Measurements from ENCODE around the gene AP2A2. TPM values are rescaled to one million over a fixed set of nuclear protein-coding genes. Genes with fewer than 3 reads are reported as not detected.

AP2A2 gene
- total RNA-seq, 1 donor from 2014 or later: 89.1 TPM

GRCh38 chr11:1051356-1052132 lies 125.9 kb downstream of the AP2A2 start:
- Mint-ChIP-seq H3K4me3 (no peak overlapping the region), H3K4me1 (peaks cover 3% of the 10 kb centered on the region), H3K27ac (no peak overlapping the region), H3K36me3 (no peaks in the 10 kb centered on the region), H3K9me3 (no peaks in the 10 kb centered on the region), H3K27me3 (ENCODE audit: low read depth) (peaks cover 13% of the 10 kb centered on the region)
- TF ChIP-seq, protein P1, sequence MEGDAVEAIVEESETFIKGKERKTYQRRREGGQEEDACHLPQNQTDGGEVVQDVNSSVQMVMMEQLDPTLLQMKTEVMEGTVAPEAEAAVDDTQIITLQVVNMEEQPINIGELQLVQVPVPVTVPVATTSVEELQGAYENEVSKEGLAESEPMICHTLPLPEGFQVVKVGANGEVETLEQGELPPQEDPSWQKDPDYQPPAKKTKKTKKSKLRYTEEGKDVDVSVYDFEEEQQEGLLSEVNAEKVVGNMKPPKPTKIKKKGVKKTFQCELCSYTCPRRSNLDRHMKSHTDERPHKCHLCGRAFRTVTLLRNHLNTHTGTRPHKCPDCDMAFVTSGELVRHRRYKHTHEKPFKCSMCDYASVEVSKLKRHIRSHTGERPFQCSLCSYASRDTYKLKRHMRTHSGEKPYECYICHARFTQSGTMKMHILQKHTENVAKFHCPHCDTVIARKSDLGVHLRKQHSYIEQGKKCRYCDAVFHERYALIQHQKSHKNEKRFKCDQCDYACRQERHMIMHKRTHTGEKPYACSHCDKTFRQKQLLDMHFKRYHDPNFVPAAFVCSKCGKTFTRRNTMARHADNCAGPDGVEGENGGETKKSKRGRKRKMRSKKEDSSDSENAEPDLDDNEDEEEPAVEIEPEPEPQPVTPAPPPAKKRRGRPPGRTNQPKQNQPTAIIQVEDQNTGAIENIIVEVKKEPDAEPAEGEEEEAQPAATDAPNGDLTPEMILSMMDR (IDR thresholded peaks at IDR 0.05; ENCODE audit: unreplicated experiment): no peak
- DNase-seq (ENCODE audit: low spot score in 2 of 2, unreplicated experiment in 2 of 2): no peak

DNA sequence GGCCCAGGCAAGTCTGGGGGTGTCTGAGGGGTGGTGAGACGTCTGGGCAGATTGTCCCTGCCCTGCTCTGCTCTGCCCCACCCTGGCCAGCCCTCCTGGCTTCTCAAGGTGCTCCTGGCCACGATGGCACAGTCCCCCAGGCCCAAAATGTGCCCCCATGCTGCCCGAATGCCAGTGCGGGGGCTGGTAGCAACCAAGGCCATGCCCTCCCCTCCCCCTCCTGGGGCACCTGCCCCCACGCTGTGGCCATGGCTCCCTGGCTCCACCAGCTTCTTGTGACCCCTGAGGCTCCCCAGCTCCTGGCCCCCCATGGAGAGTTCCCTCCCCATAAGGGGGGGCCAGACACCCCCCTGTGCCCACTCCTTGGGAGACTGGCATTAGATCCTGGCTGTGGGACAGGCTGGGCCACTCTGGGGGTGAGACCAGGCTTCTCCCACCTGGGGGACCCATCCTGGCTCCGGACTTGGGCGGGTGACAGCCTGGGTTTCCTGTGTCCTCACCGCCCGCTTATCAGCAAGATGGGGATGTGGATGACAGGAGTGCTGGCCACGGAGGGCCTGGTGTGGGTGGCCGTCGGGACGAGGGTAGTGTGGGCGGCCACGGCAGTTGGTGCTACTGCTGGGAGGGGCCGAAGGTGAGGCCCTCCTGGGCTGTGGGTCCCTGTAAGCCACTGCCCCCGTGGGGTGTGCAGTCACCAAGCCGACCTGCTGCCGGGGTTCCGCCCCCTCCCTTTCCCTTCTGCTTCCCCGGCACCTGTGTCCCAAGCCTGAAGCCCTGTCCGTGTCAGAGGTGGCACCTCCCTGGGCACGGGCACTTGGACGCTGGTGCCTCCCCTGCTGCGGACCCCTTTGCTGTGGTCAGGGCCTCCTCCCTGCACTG lies 126.7 kb downstream of the AP2A2 start:
- no peak overlapping the region for H3K4me3 Mint-ChIP-seq
- DNase-seq (ENCODE audit: low spot score in 2 of 2, unreplicated experiment in 2 of 2): peak in 1 of 2 experiments; percentile 17
- peaks cover 13% of the 10 kb centered on the region for H3K27me3 Mint-ChIP-seq (ENCODE audit: low read depth)
- peaks cover 3% of the 10 kb centered on the region for H3K4me1 Mint-ChIP-seq
- H3K36me3 Mint-ChIP-seq: no peaks in the 10 kb centered on the region
- TF ChIP-seq, protein P1 (IDR thresholded peaks at IDR 0.05; ENCODE audit: unreplicated experiment): no peak
- no peak overlapping the region for H3K27ac Mint-ChIP-seq
- no peaks in the 10 kb centered on the region for H3K9me3 Mint-ChIP-seq

- no peak overlapping the region for H3K27ac Mint-ChIP-seq
- peaks cover 3% of the 10 kb centered on the region for H3K4me1 Mint-ChIP-seq
- no peaks in the 10 kb centered on the region for H3K9me3 Mint-ChIP-seq
- H3K27me3 Mint-ChIP-seq (ENCODE audit: low read depth): peaks cover 14% of the 10 kb centered on the region
- DNase-seq (ENCODE audit: low spot score in 2 of 2, unreplicated experiment in 2 of 2): no peak
- H3K36me3 Mint-ChIP-seq: no peaks in the 10 kb centered on the region
- TF ChIP-seq, protein P1 (IDR thresholded peaks at IDR 0.05; ENCODE audit: unreplicated experiment): no peak
- H3K4me3 Mint-ChIP-seq: no peak overlapping the region
These were observed 127.6 kb downstream of the AP2A2 start for GRCh38 chr11:1053121-1053901.

DNA sequence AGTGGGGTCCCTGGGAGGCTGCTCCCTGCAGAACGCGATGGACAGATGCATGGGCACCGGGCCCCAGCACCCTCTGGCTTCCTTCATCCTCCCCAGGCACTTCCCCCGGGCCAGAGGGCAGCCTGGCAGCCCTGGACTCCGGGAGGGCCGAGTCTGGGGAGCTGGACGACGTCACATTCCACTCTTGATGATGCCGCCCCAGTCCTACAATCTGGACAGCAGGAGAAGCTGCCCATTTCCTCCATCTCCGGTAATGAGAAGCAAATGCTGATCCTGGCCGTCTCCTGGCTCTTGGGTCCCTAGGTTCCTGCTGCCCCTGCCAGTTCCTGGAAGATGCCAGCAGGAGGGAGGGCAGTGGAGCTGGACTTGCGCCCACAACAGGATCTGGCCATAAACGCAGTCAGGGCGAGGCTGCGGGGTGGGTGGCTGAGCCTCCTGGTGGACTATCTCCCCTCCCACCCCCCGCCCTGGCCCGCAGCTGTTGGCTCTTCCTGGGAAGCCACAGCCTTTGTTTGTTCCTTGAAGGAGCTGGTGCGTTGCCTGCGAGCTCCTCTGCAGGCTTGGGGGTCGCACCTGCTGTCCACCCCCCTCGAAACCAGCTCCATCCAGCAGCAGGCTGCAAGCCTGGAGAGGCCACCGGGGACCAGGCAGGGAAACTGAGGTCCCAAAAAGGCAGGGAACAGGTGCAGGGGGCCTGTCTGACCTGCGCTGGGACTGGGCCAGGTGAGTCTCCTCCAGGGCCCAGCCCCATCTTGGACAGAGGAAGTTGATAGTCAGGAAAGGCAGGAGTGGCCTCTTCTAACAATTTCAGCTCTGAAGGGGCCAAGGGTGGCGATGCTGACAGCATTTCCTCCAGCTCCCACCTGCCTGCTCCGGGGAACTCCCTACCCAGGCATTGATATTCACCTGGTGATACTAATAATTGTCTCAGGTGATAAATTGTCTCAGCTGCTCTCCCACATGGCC lies 128.8 kb downstream of the AP2A2 start:
- no peak overlapping the region for H3K27ac Mint-ChIP-seq
- H3K27me3 Mint-ChIP-seq (ENCODE audit: low read depth): peaks cover 17% of the 10 kb centered on the region
- TF ChIP-seq, protein P1 (IDR thresholded peaks at IDR 0.05; ENCODE audit: unreplicated experiment): no peak
- H3K4me3 Mint-ChIP-seq: no peak overlapping the region
- H3K9me3 Mint-ChIP-seq: no peaks in the 10 kb centered on the region
- peaks cover 3% of the 10 kb centered on the region for H3K4me1 Mint-ChIP-seq
- H3K36me3 Mint-ChIP-seq: no peaks in the 10 kb centered on the region
- peak in 1 of 2 experiments; percentile 31 for DNase-seq (ENCODE audit: low spot score in 2 of 2, unreplicated experiment in 2 of 2)
